Activated T-cell treated with anti-CD3 and anti-CD28 coated beads for 48 hours (primary cell): Measurements from ENCODE around the gene C14orf93.
"Not testable (repeated sequence)": the region's sequence is repeated elsewhere in the genome, so short reads cannot be mapped to it uniquely, and the experiment has no call there.

Experiments used
- DNase-seq: peaks from one replicate; pipeline ENCODE4 v3.0.0-alpha.2; 2020; ENCODE audit warnings: low read depth

The C14orf93 gene

DNA sequence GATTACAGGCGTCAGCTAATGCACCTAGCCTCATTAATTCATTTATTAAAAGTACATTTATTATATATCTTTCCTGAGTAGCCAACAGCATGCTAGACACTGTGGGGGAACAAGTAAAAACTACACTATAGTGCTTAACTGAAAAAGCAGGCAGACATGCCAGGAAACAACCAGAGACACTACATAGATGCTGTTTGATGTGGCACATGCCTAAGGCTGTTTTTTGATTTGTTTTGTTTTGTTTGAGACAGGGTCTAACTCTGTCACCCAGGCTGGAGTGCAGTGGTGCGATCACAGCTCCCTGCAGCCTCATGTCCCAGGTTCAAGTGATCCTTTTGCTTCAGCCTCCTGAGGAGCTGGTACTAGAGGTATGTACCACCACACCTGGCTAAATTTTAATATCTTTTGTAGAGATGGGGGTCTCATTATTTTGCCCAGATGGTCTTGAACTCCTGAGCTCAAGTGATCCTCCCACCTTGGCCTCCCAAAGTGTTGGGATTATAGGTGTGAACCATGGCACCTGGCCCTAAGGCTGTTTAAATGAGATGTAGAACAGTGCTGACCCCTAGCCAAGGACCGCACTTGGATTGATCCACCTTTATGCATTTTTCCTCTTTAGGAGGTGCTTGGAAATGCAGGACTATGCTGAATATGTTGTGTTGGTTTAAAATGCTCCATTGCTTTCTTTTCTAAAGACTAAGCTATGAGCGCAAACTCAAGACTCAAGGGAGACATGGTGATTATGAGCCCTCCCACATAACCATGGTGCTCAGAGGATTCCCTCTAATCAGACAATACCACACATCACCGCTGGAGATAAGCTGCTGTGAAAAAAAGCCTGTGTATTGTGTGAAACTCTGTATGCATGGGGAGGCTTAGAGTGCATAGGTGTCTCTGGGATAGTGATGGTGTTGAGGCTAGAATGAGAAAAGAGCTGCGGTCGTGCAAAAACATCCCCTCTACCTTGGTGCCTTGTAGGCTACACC is 10.5 kb upstream of the C14orf93 start:
- no peak for DNase-seq

DNA sequence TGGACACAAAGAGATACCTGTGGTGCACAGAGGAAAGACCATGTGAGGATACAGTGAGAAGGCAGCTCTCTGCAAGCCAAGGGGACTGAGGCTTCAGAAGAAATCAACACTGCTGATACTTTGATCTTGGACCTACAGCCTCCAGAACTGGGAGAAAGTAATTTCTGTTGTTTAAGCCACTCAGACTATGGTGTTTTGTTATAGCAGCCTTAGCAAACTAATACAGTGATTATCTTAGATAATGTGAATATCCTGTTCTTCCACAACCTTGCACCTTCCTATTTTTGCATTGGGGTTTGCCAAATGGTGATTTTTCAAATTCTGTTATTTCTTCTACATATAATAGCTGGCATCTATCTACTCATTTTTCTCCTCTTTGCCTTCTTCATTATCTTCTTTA is 8.2 kb upstream of the C14orf93 start:
- DNase-seq, result no peak

DNA sequence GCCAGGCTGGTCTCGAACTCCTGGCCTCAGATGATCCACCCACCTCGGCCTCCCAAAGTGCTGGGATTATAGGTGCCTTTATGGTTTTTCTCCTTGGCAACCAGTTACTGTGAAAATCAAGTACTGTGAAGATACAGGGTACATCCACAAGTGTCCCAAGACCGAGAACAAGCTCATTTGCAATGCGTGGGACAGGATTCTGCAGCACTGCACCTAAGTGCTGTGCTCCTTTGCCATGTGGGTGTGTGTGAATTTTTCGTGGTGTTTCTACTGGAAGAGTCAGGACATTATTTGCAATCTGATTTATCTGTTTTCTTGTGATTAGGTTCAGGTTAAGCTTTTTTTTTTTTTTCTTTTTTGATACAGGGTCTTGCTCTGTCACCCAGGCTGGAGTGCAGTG is 7.1 kb upstream of the C14orf93 start:
- no peak for DNase-seq

DNA sequence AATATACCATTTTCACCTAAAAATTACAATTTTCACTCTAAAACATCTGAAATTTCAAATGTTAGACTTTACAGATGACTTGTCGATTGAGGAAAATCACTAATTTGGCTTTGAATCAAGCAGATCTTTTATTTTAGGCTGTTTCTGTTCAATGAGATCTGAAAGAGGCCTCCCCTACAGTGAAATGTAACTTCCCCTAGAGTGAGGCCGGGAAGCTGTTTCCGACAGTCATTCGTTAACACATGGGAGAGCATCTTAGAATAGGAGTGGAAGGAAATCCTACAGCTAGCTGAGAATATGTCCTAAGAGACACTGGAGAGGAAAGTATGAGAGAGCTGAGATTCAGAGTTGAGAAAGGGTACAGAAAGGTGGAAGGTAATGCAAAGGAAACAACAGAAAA is 5.7 kb upstream of the C14orf93 start:
- no peak for DNase-seq

DNA sequence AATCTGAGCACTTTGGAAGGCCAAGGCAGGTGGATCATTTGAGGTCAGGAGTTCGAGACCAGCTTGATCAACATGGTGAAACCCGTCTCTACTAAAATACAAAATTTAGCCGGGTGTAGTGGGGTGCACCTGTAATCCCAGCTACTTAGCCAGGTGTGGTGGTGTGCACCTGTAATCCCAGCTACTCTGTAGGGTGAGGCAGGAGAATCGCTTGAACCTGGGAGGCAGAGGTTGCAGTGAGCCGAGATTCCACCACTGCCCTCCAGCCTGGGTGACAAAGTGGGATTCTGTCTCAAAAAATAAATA is 3.8 kb upstream of the C14orf93 start:
- not testable (repeated sequence) for DNase-seq

DNA sequence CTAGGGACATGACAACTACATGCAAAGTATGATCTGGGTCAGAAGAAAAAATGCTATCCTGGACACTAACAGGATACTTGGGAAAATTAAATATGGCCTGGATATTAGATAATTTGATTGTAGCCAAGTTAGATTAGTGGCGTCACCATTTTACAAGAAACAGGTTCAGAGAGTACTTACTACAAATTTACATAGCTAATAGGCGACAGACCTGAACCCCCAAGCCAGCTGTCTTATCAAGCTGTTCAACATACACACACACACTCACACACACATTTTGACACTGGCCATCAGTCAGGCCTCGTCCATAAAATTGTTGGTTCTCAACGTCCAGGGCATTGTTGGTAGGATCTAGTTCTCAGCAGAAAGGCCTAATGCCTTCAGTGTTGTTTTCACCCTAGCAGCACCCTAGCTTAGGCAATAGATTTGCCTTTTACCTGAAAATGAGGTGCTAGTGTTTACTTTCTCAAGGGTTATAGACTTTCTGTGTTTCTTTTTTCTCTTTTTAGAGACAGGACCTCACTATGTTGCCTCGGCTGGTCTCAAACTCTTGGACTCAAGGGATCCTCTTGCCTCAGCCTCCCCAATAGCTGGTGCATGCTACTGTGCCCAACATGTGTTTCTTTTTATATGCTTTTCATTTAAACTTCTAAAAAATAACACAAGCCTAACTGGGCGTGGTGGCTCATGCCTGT is 3.3 kb upstream of the C14orf93 start:
- no peak for DNase-seq

DNA sequence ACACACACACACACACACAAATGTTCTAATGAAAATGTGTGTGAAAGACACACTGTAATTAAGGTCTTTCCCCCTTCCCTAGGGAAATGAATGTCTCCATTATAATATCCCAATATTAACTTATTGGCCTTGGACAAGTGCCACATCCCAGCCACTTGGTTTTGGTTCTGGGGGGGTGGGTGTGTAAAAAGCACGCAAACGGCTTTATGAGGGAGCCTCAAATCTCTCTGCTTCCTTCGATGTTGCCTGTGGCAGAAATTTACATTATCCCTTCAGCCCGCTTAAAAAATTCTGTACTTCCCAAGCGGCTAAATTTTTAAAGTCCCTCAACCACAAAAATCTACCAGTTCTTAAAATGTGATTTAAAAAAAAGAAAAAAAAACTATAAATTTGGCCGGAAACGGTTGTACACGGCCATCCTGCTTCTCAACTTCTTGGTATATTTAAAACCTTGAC is 432 bp downstream of the C14orf93 start:
- DNase-seq, result no peak

DNA sequence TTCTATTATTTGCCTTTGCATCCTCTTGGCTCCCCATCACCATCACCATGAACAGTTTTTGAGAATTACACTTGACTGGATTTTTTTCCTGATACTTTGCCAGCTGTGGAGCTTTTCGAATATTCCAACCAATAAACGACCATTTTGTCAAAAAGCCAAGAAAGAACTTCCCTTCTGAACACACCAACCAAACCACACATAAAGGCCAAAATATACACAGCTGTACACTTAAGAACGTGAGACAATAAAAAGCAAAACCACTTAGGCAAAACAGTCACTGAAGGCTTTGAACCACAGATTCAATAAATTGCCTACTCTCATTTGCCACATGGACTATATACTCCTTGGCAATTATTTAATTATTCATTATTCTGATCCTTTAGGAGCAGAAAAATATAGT is 1.1 kb downstream of the C14orf93 start:
- no peak for DNase-seq

DNA sequence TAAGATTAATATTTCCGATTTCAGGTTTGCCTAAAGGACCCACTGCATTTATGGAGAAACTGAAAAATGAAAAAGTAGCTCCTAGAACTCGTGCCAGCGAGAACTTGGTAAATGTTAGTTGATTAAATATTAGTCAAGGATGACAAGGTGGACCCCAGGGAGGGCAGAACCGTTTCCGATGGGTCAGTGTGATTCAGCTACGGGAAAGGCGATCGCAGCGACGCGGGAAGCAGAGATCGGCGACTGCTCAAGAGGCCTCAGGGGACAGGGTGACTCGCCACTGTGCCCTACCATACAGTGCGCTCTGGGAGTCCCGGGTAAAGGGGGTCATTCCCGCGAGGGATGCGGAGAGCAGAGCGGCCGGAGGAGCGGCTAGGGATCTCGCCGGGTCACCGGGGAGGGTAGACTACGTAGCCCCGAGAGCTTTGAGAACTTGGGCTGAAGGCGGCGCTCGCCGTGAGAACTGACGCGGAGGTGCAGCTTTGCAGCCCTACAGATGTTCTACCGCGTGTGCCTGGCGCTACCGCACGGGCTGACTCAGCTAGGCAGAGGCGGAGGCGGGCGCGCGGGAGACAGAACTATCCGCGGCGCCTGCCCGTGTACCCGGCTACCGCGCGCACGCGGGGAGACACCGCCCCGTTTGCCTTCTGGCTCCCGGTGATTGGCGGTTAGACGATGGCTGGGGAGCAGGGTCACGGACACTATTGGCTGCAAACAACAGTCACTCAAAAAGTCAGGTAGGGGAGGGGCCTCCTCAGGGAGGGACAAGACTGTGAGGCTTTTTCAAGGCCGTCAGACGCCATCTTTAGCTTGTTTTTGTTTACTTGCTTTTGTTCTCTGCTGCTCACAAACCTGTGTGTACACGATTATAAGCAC is 3.2 kb downstream of the C14orf93 start:
- peak; percentile 96 for DNase-seq

DNA sequence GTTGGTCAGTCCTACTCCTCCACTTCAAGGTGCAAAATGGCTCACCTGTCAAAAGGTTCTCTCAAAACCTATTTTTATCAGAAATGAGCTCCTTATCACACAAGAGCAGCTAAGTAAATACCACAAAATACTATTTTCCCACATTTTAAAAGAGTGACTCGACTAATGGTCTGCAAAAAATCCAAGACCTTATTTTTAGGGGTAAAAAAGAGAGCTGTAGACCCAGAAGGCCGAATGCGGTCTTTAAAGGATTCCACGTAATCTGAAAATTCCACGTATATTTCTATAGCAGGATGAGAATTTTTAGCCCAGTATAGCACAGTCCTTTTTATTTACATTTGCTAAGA is 3.8 kb downstream of the C14orf93 start:
- no peak for DNase-seq

DNA sequence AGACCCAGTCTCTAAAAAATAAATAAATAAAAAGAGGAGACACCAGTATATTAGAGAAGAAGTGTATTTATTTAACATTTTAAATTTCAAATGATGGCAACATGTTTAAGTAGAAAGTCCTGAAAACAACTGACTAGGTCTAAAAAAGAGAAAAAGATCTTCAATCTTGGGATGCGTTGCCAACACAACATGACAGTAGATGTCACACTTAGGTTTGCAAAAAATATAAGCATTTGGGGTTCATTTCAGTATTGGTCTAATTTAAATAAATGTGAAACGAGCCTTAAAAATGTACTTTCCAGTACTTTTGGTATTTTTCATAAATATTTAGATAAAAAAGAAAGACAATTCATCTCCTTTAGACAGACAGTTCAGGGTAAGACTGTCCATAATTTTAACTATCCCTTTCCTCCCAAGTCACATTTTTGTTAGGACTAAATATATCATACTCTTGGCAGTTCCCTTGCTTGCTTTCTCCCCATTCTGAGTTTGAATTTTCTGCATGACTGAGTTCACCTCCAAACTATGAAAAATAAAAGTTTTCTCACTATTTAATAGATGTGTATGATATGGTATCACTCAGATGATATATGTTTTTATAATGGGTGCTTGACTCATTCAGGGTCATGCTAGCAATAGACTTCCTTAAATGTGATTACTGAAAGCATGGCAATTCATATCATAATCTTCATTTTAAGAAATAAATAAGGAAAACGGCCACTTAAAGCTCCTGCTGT is 4.3 kb downstream of the C14orf93 start:
- no peak for DNase-seq

DNA sequence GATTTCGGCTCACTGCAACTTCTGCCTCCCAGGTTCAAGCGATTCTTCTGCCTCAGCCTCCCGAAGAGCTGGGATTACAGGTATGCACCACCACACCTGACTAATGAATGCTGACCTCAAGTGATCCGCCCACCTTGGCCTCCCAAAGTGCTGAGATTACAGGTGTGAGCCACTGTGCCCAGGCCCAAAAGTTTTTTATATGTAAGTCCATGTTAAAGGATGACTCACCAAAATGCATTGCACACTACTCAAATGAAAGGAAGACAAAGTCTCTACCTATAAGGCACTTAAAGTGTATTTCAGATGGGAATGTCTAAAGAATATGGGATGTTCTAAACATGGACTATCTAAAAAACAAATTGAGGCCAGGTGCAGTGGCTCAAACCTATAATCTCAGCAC is 5.7 kb downstream of the C14orf93 start:
- DNase-seq, result not testable (repeated sequence)

DNA sequence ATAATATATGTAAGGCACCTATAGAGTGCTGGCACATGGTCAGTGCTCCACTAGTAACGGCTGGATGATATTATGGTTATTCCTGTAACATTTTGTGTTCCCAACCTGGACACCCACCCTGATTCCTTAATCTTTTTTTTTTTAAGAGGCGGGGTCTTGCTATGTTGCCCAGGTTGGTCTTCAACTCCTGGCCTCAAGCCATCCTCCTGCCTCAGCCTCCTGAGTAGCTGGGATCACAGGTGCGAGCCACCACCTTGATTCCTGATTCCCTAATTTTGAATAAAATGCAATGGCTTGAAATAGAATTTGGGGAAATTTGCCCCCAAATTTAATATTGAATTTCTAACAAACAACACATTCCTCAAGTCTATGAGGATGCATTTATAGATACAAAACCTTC is 7.4 kb downstream of the C14orf93 start:
- DNase-seq, result no peak

DNA sequence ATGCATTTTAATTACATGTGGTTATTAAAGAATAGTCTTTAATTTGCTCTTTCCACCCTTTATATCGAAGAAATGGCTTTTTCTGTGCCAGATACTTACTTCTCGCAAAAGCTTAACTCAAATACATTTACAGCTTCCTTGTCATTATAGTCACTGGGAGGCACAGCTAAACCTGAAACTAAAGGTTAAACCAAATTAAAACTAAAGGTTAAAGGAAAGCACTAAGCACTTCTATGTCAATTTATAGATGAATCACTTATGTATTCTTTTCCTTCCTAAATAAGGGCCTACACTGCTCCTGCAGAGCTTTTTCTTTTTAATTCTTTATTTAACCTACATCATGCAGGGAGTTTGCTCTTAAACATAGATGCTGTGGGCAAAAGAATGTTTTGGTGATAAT is 9.1 kb downstream of the C14orf93 start:
- no peak for DNase-seq

DNA sequence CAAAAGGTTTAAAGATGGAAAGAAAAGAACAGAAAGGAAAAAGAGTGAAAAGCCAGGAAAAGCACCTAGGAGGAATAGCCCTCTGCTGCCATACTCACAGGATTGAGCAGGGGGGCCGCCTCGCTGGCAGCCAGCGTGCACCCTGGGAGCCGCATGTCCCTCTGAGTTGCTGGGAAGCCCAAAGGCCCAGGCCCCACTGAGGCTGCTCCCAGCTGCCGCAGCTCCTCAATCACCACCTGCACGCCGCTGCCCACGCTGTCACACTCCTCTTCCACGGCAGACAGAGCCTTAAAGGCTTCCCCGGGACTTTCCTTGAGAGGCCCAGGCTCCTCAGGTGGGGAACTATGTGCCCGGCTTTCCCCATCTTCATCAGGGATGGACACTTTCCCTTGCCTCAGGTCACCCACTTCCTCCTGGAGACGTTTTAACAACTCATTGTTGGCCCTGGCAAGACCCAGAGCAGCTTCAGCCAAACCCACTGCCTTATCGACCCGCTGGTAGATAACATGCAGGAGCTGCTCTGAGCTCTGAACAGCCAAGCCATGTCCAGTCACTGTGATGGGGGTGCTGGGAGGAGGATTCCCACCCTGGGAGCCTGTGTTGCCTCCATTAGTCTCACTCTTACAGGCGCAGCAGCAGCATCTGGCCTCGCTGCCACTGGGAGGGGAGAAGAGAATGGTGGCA is 11.5 kb downstream of the C14orf93 start:
- no peak for DNase-seq

DNA sequence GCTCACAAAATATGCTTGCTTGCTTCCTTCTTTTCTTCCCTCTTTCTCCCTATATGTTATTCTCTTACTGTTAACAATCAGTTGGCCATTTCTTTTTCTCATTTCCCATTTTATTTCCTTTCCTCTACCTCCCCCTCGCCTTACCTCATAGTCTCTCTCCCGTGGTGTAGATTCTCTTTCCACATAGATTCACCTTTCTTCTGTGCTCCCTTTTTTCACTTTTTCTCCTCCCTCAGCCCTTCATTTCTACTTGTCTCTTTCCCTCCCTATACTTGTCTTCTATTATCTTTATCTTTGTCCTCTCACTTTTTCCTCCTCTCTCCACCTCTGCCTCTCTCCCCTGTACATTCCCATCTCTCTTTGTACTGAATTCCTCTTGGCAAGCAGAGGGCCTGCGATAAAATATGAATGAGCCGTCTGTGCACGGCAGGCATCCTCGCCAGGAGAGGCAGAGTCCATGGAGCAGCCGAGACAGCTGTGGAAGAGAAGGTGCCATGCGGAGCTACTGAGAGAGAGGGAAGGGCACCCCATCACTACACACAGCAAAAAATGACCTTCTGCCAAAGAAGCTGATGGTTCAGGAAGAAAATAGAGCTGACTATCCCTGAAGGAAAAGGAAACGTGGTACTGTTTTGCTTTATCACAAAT is 12.1 kb downstream of the C14orf93 start:
- DNase-seq, result no peak

DNA sequence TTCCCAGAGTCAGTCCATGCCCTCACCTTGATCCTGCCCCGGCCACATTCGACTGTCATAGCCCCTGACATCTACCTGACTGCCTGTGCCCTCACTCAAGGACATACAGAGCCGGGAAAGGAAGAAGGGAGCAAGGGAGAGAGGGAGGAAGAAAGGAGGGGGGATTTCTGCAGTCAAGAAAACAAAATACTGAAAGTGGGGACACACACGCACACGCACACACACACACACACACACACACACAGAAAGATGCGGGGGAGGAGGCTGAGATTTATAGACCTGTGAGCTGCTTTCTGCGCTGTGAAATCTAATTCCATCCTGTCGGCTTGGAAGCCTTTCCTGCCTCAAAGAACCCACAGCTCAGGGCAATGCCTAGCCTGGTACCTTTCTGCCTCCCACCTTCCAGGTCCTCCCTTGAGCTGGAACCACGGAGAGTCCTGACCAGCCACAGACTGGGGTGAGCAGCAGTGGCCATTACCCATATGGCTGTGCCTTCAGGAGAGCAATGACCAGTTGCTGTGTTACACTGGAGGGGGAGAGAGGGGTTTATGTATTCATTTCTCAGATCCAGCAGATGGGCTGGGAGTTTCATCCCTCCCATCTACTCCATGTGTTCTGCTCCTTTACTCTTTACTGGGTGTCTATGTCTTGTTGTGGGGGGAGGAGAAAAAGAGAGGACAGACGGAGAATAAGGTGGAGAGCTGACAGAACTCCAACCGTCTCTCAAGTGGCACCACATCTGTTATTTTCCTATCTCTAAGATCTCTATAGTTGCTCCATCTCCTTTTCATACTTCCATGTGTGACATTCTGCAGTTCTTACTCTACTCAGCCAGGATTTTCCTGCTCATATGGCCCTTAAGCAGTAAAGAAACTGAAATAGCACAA is 12.9 kb downstream of the C14orf93 start:
- no peak for DNase-seq

DNA sequence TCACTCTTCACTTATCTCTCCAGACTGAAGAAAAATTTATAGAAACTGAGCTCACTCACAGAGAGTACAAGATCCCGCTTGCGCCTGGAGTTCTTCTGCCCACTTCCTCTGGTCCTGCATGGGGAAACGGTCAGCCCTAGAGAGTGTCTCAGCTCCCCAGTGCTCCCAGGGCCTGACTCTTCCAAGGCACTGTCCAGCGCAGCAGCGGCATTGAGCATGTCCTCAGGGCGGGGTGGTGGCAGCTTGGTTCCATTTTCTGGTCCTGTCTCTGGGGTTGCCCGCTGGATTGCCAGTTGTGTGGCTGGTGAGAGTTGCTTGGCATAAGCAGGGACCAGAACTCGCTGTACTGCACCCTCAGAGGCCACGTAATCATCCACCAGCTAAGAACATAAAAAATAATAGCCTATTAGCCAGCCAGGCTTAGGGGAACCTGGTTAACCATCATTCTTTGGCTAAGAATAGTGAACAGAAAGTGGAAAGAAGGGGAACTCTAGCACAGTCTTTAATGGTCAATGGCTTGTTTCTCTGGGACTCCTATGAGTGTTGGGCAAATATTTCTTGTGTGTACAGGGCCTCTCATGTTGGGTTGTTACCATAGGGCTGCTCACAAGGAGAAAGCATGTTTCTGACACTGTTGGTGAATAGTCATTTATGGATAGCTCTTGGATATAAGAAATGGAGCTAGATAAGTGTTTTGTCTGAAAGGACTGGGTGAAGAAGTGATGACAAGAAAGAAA is 13.9 kb downstream of the C14orf93 start:
- no peak for DNase-seq

DNA sequence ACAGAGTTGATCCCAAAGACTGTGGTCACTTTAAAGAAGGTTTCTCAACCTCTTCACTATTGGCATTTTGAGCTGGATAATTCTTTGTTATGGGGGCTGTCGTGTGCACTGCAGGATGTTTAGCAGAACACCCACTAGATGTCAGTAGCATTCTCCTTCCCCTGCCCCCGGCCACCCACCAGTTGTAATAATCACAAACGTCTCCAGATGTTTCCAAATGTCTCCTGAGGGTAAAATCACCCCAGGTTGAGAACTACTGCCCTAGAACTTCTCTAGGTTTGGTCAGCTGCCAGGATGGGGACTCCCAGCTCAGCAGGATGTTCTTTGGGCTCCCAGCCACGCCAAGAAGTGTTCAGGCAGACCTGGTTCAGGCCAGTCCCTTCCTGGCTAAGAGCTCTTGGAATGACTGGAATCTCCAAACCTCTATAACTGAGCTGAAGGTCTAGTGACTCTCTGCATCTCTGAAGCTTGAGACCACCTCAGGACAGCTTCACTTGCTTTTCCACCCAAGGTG is 15.1 kb downstream of the C14orf93 start:
- DNase-seq, result no peak
